ENCODE data around the gene TGFB2.
A peak's percentile ranks its signal among the peaks of the same experiment; 100 is the strongest.

The TGFB2 gene

GRCh38 chr1:218467101-218468072 lies 122.3 kb downstream of the TGFB2 start:
- no peak for DNase-seq

- DNase-seq, result no peak
These were observed 123.6 kb downstream of the TGFB2 start for GRCh38 chr1:218468711-218469110.

GRCh38 chr1:218472885-218473284 lies 127.7 kb downstream of the TGFB2 start:
- DNase-seq, result no peak

- DNase-seq, result no peak
These were observed 128.4 kb downstream of the TGFB2 start for GRCh38 chr1:218473522-218473921.

GRCh38 chr1:218474128-218474527 lies 129.0 kb downstream of the TGFB2 start:
- DNase-seq, result no peak

- DNase-seq, result peak; percentile 9
These were observed 130.1 kb downstream of the TGFB2 start for GRCh38 chr1:218475275-218475674.

- no peak for DNase-seq
These were observed 130.6 kb downstream of the TGFB2 start for GRCh38 chr1:218475699-218476098.

- no peak for DNase-seq
These were observed 131.2 kb downstream of the TGFB2 start for GRCh38 chr1:218476385-218476784.

GRCh38 chr1:218478336-218478735 lies 133.2 kb downstream of the TGFB2 start:
- no peak for DNase-seq

GRCh38 chr1:218479436-218480115 lies 134.4 kb downstream of the TGFB2 start:
- no peak for DNase-seq

GRCh38 chr1:218480137-218480536 lies 135.0 kb downstream of the TGFB2 start:
- DNase-seq, result no peak

- DNase-seq, result no peak
These were observed 135.5 kb downstream of the TGFB2 start for GRCh38 chr1:218480588-218481099.

- no peak for DNase-seq
These were observed 136.1 kb downstream of the TGFB2 start for GRCh38 chr1:218481116-218481775.

GRCh38 chr1:218482683-218483082 lies 137.5 kb downstream of the TGFB2 start:
- no peak for DNase-seq

GRCh38 chr1:218485241-218485928 lies 140.2 kb downstream of the TGFB2 start:
- no peak for DNase-seq

- DNase-seq, result no peak
These were observed 143.4 kb downstream of the TGFB2 start for GRCh38 chr1:218488531-218488930.

GRCh38 chr1:218488986-218489385 lies 143.8 kb downstream of the TGFB2 start:
- no peak for DNase-seq

- DNase-seq, result no peak
These were observed 145.3 kb downstream of the TGFB2 start for GRCh38 chr1:218490406-218490922.

- DNase-seq, result no peak
These were observed 147.7 kb downstream of the TGFB2 start for GRCh38 chr1:218492874-218493273.

GRCh38 chr1:218493986-218494385 lies 148.8 kb downstream of the TGFB2 start:
- no peak for DNase-seq
